MM.1S (cell line): ENCODE measurements around the gene ZCCHC7.

Source experiments
- EZH2 ChIP-seq: fragments of 300-600 bp; sonication (generic); optimal IDR thresholded peaks from 2 replicates; pipeline ENCODE3; 2017; ENCODE audit warnings: low read depth, mild to moderate bottlenecking, antibody characterized with exemption, low read length, mixed read lengths
- EZH2phosphoT487 ChIP-seq: fragments of 300-600 bp; sonication (generic); IDR thresholded peaks from 2 replicates; pipeline ENCODE4 v1.6.1; 2018; ENCODE audit warnings: antibody characterized with exemption, low read length
- TF ChIP-seq, protein P1 (sequence below): fragments of 300-600 bp; sonication (generic); IDR thresholded peaks from 2 replicates; pipeline ENCODE4 v1.5.1; 2016; ENCODE audit warnings: antibody characterized with exemption, low read length, mixed read lengths

DNA sequence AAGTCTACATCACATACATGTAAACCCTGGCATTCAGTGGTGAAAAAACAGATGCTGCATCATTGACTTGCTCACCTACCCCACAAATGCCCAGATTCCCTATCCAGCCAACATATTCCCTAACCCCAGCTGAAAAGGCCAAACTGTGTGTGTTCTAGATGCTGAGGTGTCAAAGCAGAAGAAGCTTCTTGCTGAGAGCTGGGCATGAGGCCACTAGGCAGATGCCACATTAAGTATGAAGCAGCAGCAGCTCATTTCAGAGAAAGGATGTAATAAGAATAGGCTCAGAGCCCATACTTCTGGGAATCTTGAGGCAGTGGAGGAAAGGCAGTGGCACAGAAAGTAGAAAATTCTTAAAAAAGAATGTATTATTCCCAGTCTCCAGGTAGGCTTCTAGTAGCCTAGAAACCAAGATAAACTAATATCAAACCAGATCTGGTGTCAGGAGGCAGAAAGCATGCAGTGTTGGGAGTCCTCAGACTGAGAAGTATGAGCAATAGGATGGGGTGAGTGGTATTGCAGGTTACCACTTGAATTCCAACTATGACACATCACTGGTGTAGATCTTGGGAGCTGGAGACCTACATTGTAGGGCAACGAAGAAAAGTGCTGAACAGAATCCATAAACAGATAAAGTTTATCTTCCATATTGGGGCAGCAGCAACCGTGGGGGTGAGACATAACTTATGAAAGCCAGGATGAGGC, 230.3 kb downstream of the ZCCHC7 start:
- TF ChIP-seq, protein P1, sequence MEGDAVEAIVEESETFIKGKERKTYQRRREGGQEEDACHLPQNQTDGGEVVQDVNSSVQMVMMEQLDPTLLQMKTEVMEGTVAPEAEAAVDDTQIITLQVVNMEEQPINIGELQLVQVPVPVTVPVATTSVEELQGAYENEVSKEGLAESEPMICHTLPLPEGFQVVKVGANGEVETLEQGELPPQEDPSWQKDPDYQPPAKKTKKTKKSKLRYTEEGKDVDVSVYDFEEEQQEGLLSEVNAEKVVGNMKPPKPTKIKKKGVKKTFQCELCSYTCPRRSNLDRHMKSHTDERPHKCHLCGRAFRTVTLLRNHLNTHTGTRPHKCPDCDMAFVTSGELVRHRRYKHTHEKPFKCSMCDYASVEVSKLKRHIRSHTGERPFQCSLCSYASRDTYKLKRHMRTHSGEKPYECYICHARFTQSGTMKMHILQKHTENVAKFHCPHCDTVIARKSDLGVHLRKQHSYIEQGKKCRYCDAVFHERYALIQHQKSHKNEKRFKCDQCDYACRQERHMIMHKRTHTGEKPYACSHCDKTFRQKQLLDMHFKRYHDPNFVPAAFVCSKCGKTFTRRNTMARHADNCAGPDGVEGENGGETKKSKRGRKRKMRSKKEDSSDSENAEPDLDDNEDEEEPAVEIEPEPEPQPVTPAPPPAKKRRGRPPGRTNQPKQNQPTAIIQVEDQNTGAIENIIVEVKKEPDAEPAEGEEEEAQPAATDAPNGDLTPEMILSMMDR: no peak
- no peak for TF ChIP-seq EZH2
- TF ChIP-seq EZH2phosphoT487: no peak
